ENCODE results near the gene ZNF821.
A peak's percentile ranks its signal among the peaks of the same experiment; 100 is the strongest.
"Not testable (repeated sequence)": the region's sequence is repeated elsewhere in the genome, so short reads cannot be mapped to it uniquely, and the experiment has no call there.

ZNF821 gene

GRCh38 chr16:71811261-71811803, 72.7 kb downstream of the ZNF821 start:
- H3K79me2 ChIP-seq (ENCODE audit: insufficient read depth, low read length): peaks cover 25% of the 10 kb centered on the region
- no peaks in the 10 kb centered on the region for H3K27me3 ChIP-seq (ENCODE audit: insufficient read depth, low read length, poor library complexity)

DNA sequence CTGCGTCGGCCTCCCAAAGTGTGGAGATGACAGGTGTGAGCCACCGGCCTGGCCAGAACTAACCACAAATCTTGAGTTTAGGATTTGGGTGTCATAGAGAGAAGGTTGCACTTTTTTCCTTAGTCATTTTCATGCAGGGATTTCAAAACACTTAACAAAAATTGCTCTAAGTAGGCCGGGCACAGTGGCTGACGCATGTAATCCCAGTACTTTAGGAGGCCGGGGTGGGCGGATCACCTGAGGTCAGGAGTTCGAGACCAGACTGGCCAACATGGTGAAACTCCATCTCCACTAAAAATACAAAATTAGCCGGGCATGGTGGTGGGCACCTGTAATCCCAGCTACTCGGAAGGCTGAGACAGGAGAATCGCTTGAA, 73.8 kb downstream of the ZNF821 start:
- peaks cover 16% of the 10 kb centered on the region for H3K36me3 ChIP-seq (ENCODE audit: insufficient read depth, low read length)
- DNase-seq; H3K9ac ChIP-seq (ENCODE audit: low read depth, low read length); ATAC-seq (ENCODE audit: insufficient read depth, low read depth); H3K27me3 ChIP-seq (ENCODE audit: insufficient read depth, low read length, poor library complexity); H2AFZ ChIP-seq (ENCODE audit: low read depth, low read length); H3K27ac ChIP-seq (ENCODE audit: low read length); H3K9me3 ChIP-seq (ENCODE audit: insufficient read depth, low read length, severe bottlenecking): not testable (repeated sequence)
- H3K79me2 ChIP-seq (ENCODE audit: insufficient read depth, low read length): peaks cover 37% of the 10 kb centered on the region
- peaks cover 32% of the 10 kb centered on the region for H3K4me1 ChIP-seq (ENCODE audit: insufficient read depth, low read length)
- H4K20me1 ChIP-seq (ENCODE audit: insufficient read depth, low read length): peaks cover 14% of the 10 kb centered on the region; the same call in 1 of the 2 replicates
- H3K4me3 ChIP-seq (ENCODE audit: low read depth in 1 of 2, low read length in 2 of 2): 0 out of 4 replicates have a peak overlapping the region, but pooled peaks of 1 of the 2 experiments have one; percentile 95
- H3K4me2 ChIP-seq (ENCODE audit: insufficient read depth, low read length): peak overlapping the region; percentile 99

More at GRCh38 chr16:71811261-71811803, 72.7 kb downstream of the ZNF821 start:
- no peak overlapping the region for H3K9ac ChIP-seq (ENCODE audit: low read depth, low read length)
- H2AFZ ChIP-seq (ENCODE audit: low read depth, low read length): no peak overlapping the region
- H3K4me1 ChIP-seq (ENCODE audit: insufficient read depth, low read length): peaks cover 24% of the 10 kb centered on the region
- ATAC-seq (ENCODE audit: insufficient read depth, low read depth) (no peak), DNase-seq (no peak)
- no peaks in the 10 kb centered on the region for H3K9me3 ChIP-seq (ENCODE audit: insufficient read depth, low read length, severe bottlenecking)
- H3K36me3 ChIP-seq (ENCODE audit: insufficient read depth, low read length): peaks cover 12% of the 10 kb centered on the region
- no peak overlapping the region for H3K27ac ChIP-seq (ENCODE audit: low read length)
- H3K4me2 ChIP-seq (ENCODE audit: insufficient read depth, low read length): no peak overlapping the region
- H4K20me1 ChIP-seq (ENCODE audit: insufficient read depth, low read length): peaks cover 10% of the 10 kb centered on the region; the same call in 1 of the 2 replicates
- H3K4me3 ChIP-seq (ENCODE audit: low read depth in 1 of 2, low read length in 2 of 2): no peak overlapping the region
- TF ChIP-seq EZH2 (IDR thresholded peaks at IDR 0.05; ENCODE audit: borderline replicate concordance, low read depth, low read length, severe bottlenecking): no peak
- TF ChIP-seq, protein P1, sequence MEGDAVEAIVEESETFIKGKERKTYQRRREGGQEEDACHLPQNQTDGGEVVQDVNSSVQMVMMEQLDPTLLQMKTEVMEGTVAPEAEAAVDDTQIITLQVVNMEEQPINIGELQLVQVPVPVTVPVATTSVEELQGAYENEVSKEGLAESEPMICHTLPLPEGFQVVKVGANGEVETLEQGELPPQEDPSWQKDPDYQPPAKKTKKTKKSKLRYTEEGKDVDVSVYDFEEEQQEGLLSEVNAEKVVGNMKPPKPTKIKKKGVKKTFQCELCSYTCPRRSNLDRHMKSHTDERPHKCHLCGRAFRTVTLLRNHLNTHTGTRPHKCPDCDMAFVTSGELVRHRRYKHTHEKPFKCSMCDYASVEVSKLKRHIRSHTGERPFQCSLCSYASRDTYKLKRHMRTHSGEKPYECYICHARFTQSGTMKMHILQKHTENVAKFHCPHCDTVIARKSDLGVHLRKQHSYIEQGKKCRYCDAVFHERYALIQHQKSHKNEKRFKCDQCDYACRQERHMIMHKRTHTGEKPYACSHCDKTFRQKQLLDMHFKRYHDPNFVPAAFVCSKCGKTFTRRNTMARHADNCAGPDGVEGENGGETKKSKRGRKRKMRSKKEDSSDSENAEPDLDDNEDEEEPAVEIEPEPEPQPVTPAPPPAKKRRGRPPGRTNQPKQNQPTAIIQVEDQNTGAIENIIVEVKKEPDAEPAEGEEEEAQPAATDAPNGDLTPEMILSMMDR (IDR thresholded peaks at IDR 0.05; ENCODE audit: borderline replicate concordance, extremely low read depth, low read length, poor library complexity, severe bottlenecking): no peak

Data from DND-41 (cell line).